HEK293 (cell line): ENCODE results near the gene SFR1.

Experiments used
- SCRT1 ChIP-seq: fragments of 450-650 bp; formaldehyde crosslinking; IDR thresholded peaks from 2 replicates; pipeline ENCODE4 v1.5.1; 2016; ENCODE audit warnings: missing biosample characterization, missing genetic modification characterization, borderline replicate concordance
- SP3 ChIP-seq: fragments of 450-650 bp; formaldehyde crosslinking; IDR thresholded peaks from 2 replicates; pipeline ENCODE4 v1.5.1; 2016; ENCODE audit warnings: missing biosample characterization, missing genetic modification characterization
- ZEB2 ChIP-seq: fragments of 450-650 bp; formaldehyde crosslinking; IDR thresholded peaks from 2 replicates; pipeline ENCODE4 v1.5.1; 2016; ENCODE audit warnings: missing biosample characterization, missing genetic modification characterization
- ZFP37 ChIP-seq: fragments of 450-650 bp; formaldehyde crosslinking; IDR thresholded peaks from 2 replicates; pipeline ENCODE4 v1.5.1; 2016; ENCODE audit warnings: missing biosample characterization, missing genetic modification characterization
- ZNF112 ChIP-seq: fragments of 450-650 bp; formaldehyde crosslinking; IDR thresholded peaks from 2 replicates; pipeline ENCODE4 v1.5.0; 2017; ENCODE audit warnings: missing biosample characterization, missing genetic modification characterization
- ZNF114 ChIP-seq: fragments of 450-650 bp; formaldehyde crosslinking; IDR thresholded peaks from 2 replicates; pipeline ENCODE4 v1.5.0; 2017; ENCODE audit warnings: missing biosample characterization, missing genetic modification characterization
- ZNF121 ChIP-seq: fragments of 450-650 bp; formaldehyde crosslinking; IDR thresholded peaks from 2 replicates; pipeline ENCODE4 v1.5.1; 2016; ENCODE audit warnings: missing biosample characterization, missing genetic modification characterization
- ZNF174 ChIP-seq: fragments of 450-650 bp; formaldehyde crosslinking; IDR thresholded peaks from 2 replicates; pipeline ENCODE4 v1.5.0; 2017; ENCODE audit warnings: missing biosample characterization, mild to moderate bottlenecking, missing genetic modification characterization
- ZNF292 ChIP-seq: fragments of 450-650 bp; formaldehyde crosslinking; IDR thresholded peaks from 2 replicates; pipeline ENCODE4 v1.5.1; 2016; ENCODE audit warnings: low read depth, missing biosample characterization, missing genetic modification characterization, borderline replicate concordance
- ZNF473 ChIP-seq: fragments of 450-650 bp; formaldehyde crosslinking; IDR thresholded peaks from 2 replicates; pipeline ENCODE4 v1.5.1; 2017; ENCODE audit warnings: missing biosample characterization, missing genetic modification characterization
- ZNF514 ChIP-seq: fragments of 450-650 bp; formaldehyde crosslinking; IDR thresholded peaks from 2 replicates; pipeline ENCODE4 v1.5.1; 2016; ENCODE audit warnings: missing biosample characterization, missing genetic modification characterization
- ZNF777 ChIP-seq: fragments of 450-650 bp; formaldehyde crosslinking; IDR thresholded peaks from 2 replicates; pipeline ENCODE4 v1.5.1; 2017; ENCODE audit warnings: missing biosample characterization, missing genetic modification characterization, borderline replicate concordance
- ZSCAN30 ChIP-seq: fragments of 450-650 bp; IDR thresholded peaks from 2 replicates; pipeline ENCODE4 v1.5.1; 2018; ENCODE audit warnings: missing biosample characterization, mild to moderate bottlenecking, missing genetic modification characterization, moderate library complexity
- TF ChIP-seq, protein P1 (sequence below): fragments of 450-650 bp; formaldehyde crosslinking; IDR thresholded peaks from 2 replicates; pipeline ENCODE4 v1.5.1; 2016; ENCODE audit warnings: missing biosample characterization, missing genetic modification characterization
- TF ChIP-seq, protein P2 (sequence below): fragments of 450-650 bp; formaldehyde crosslinking; IDR thresholded peaks from 2 replicates; pipeline ENCODE4 v1.5.1; 2016; ENCODE audit warnings: missing biosample characterization, missing genetic modification characterization
- TF ChIP-seq, protein P3 (sequence below): fragments of 450-650 bp; formaldehyde crosslinking; conservative IDR thresholded peaks from 2 replicates; pipeline ENCODE4 v1.5.1; 2016; ENCODE audit warnings: low read depth, missing biosample characterization, missing genetic modification characterization
- TF ChIP-seq, protein P4 (sequence below): fragments of 450-650 bp; formaldehyde crosslinking; IDR thresholded peaks from 2 replicates; pipeline ENCODE4 v1.5.1; 2016; ENCODE audit warnings: missing biosample characterization, missing genetic modification characterization
- TF ChIP-seq, protein P5 (sequence below): fragments of 450-650 bp; formaldehyde crosslinking; IDR thresholded peaks from 2 replicates; pipeline ENCODE4 v1.5.1; 2016; ENCODE audit warnings: missing biosample characterization, missing genetic modification characterization

Gene SFR1

DNA sequence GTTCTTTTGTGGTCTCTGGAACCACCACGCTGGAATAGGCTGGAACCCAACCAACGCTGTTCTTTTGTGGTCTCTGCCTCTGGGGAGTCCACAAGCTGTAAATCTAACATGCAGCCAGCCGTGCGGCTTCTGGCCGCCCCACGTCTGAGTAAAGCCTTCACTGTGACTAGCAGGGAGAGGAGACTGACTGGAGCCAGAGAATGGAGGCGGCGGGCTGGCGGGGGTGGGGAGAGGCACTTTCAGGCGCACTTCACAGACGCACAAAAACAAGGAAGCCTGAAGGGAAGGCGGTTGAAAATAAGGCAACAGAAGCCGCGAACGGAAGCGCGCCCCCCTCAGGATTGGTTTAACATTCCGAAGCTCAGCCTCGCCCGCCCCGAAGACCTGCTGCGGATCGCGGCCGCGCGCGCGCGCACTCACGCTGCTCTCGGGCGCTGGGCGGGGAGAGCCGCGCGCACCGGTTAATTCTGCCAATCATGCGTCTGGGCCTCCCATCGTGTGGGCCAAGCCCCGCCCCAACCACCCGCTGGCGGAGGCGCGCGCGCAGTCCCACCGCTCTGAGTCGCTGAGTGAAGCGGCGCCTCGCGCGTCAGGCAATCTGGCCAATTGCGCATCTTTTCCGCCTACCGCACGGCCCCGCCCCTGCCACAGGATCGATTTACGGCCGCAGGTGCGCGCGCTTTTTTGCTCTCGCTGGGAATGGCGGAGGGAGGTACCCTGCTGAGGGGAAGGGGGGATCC is at the start of gene SFR1 (continued):
- TF ChIP-seq, protein P1, sequence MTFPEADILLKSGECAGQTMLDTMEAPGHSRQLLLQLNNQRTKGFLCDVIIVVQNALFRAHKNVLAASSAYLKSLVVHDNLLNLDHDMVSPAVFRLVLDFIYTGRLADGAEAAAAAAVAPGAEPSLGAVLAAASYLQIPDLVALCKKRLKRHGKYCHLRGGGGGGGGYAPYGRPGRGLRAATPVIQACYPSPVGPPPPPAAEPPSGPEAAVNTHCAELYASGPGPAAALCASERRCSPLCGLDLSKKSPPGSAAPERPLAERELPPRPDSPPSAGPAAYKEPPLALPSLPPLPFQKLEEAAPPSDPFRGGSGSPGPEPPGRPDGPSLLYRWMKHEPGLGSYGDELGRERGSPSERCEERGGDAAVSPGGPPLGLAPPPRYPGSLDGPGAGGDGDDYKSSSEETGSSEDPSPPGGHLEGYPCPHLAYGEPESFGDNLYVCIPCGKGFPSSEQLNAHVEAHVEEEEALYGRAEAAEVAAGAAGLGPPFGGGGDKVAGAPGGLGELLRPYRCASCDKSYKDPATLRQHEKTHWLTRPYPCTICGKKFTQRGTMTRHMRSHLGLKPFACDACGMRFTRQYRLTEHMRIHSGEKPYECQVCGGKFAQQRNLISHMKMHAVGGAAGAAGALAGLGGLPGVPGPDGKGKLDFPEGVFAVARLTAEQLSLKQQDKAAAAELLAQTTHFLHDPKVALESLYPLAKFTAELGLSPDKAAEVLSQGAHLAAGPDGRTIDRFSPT (tag by site-specific recombination), result no peak; the same call in 1 of the 2 replicates
- TF ChIP-seq, protein P2, sequence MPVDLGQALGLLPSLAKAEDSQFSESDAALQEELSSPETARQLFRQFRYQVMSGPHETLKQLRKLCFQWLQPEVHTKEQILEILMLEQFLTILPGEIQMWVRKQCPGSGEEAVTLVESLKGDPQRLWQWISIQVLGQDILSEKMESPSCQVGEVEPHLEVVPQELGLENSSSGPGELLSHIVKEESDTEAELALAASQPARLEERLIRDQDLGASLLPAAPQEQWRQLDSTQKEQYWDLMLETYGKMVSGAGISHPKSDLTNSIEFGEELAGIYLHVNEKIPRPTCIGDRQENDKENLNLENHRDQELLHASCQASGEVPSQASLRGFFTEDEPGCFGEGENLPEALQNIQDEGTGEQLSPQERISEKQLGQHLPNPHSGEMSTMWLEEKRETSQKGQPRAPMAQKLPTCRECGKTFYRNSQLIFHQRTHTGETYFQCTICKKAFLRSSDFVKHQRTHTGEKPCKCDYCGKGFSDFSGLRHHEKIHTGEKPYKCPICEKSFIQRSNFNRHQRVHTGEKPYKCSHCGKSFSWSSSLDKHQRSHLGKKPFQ (tag by site-specific recombination), result no peak
- TF ChIP-seq ZNF473 (tag by site-specific recombination), result no peak
- TF ChIP-seq ZNF777 (tag by site-specific recombination), result peak; percentile 42; the same call in 1 of the 2 replicates
- TF ChIP-seq ZNF174, result no peak
- TF ChIP-seq, protein P3, sequence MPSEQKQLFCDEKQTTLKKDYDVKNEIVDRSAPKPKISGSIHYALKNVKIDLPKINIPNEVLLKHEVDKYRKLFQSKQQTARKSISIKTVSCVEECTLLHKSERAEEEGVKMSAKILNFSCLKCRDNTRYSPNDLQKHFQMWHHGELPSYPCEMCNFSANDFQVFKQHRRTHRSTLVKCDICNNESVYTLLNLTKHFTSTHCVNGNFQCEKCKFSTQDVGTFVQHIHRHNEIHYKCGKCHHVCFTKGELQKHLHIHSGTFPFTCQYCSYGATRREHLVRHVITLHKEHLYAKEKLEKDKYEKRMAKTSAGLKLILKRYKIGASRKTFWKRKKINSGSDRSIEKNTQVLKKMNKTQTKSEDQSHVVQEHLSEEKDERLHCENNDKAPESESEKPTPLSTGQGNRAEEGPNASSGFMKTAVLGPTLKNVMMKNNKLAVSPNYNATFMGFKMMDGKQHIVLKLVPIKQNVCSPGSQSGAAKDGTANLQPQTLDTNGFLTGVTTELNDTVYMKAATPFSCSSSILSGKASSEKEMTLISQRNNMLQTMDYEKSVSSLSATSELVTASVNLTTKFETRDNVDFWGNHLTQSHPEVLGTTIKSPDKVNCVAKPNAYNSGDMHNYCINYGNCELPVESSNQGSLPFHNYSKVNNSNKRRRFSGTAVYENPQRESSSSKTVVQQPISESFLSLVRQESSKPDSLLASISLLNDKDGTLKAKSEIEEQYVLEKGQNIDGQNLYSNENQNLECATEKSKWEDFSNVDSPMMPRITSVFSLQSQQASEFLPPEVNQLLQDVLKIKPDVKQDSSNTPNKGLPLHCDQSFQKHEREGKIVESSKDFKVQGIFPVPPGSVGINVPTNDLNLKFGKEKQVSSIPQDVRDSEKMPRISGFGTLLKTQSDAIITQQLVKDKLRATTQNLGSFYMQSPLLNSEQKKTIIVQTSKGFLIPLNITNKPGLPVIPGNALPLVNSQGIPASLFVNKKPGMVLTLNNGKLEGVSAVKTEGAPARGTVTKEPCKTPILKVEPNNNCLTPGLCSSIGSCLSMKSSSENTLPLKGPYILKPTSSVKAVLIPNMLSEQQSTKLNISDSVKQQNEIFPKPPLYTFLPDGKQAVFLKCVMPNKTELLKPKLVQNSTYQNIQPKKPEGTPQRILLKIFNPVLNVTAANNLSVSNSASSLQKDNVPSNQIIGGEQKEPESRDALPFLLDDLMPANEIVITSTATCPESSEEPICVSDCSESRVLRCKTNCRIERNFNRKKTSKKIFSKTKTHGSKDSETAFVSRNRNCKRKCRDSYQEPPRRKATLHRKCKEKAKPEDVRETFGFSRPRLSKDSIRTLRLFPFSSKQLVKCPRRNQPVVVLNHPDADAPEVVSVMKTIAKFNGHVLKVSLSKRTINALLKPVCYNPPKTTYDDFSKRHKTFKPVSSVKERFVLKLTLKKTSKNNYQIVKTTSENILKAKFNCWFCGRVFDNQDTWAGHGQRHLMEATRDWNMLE, result no peak
- no peak for TF ChIP-seq ZNF121 (tag by site-specific recombination)
- TF ChIP-seq ZSCAN30 (tag by site-specific recombination), result peak; percentile 79
- TF ChIP-seq ZEB2 (tag by site-specific recombination), result peak; percentile 81; the same call in 1 of the 2 replicates
- peak; percentile 95 for TF ChIP-seq SP3
- TF ChIP-seq ZNF292, result no peak
- no peak for TF ChIP-seq ZNF514 (tag by site-specific recombination)
- no peak for TF ChIP-seq ZNF114 (tag by site-specific recombination)
- TF ChIP-seq, protein P4, sequence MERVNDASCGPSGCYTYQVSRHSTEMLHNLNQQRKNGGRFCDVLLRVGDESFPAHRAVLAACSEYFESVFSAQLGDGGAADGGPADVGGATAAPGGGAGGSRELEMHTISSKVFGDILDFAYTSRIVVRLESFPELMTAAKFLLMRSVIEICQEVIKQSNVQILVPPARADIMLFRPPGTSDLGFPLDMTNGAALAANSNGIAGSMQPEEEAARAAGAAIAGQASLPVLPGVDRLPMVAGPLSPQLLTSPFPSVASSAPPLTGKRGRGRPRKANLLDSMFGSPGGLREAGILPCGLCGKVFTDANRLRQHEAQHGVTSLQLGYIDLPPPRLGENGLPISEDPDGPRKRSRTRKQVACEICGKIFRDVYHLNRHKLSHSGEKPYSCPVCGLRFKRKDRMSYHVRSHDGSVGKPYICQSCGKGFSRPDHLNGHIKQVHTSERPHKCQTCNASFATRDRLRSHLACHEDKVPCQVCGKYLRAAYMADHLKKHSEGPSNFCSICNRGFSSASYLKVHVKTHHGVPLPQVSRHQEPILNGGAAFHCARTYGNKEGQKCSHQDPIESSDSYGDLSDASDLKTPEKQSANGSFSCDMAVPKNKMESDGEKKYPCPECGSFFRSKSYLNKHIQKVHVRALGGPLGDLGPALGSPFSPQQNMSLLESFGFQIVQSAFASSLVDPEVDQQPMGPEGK (tag by site-specific recombination), result peak; percentile 75
- TF ChIP-seq ZFP37 (tag by site-specific recombination), result no peak; the same call in 1 of the 2 replicates
- TF ChIP-seq, protein P5, sequence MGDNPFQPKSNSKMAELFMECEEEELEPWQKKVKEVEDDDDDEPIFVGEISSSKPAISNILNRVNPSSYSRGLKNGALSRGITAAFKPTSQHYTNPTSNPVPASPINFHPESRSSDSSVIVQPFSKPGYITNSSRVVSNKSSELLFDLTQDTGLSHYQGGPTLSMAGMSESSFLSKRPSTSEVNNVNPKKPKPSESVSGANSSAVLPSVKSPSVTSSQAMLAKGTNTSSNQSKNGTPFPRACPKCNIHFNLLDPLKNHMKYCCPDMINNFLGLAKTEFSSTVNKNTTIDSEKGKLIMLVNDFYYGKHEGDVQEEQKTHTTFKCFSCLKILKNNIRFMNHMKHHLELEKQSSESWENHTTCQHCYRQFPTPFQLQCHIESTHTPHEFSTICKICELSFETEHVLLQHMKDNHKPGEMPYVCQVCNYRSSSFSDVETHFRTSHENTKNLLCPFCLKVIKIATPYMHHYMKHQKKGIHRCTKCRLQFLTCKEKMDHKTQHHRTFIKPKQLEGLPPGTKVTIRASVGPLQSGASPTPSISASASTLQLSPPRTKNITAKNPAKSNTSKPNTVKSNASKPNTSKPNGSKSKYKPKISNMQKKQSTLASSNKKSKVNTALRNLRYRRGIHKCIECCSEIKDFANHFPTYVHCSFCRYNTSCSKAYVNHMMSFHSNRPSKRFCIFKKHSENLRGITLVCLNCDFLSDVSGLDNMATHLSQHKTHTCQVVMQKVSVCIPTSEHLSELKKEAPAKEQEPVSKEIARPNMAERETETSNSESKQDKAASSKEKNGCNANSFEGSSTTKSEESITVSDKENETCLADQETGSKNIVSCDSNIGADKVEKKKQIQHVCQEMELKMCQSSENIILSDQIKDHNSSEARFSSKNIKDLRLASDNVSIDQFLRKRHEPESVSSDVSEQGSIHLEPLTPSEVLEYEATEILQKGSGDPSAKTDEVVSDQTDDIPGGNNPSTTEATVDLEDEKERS (tag by site-specific recombination), result no peak
- peak; percentile 54; the same call in 1 of the 2 replicates for TF ChIP-seq SCRT1
- no peak for TF ChIP-seq ZNF112
